HepG2 (cell line): ENCODE data around the gene POC1A. TPM values are rescaled to one million over a fixed set of nuclear protein-coding genes. Genes with fewer than 3 reads are reported as not detected.

Experiments used
- BRCA1 ChIP-seq: sonication (generic); formaldehyde crosslinking; IDR thresholded peaks from 2 replicates; pipeline ENCODE4 v1.4.0; 2020; ENCODE audit warnings: missing genetic modification reagents
- FOXJ3 ChIP-seq: sonication (generic); formaldehyde crosslinking; IDR thresholded peaks from 2 replicates; pipeline ENCODE4 v1.4.0; 2020; ENCODE audit warnings: missing genetic modification reagents, mild to moderate bottlenecking, borderline replicate concordance
- FOXP1 ChIP-seq, 2 experiments: fragments of 450-650 bp in 1 of 2; IDR thresholded peaks; 2 replicates each; pipeline ENCODE4 v1.6.1; 2017 to 2018; ENCODE audit warnings: antibody characterized with exemption in 1 of 2
- HINFP ChIP-seq: sonication (generic); formaldehyde crosslinking; IDR thresholded peaks from 2 replicates; pipeline ENCODE4 v1.4.0; 2020; ENCODE audit warnings: low read depth, mild to moderate bottlenecking, missing genetic modification reagents
- HNRNPL ChIP-seq: fragments of 200-400 bp; formaldehyde crosslinking; IDR thresholded peaks from 2 replicates; pipeline ENCODE4 v1.6.1; 2017; ENCODE audit warnings: mild to moderate bottlenecking, low read depth, low read length
- NONO ChIP-seq, 2 experiments: fragments of 450-650 bp in 1 of 2; sonication (generic) in 1 of 2; formaldehyde crosslinking in 1 of 2; IDR thresholded peaks in 1 of 2; conservative IDR thresholded peaks in 1 of 2; 2 replicates each; pipeline versions ENCODE4 v1.6.1 to v1.8.0; 2017 to 2022; ENCODE audit warnings: mild to moderate bottlenecking in 1 of 2, missing genetic modification reagents in 1 of 2, moderate library complexity in 1 of 2
- PITX1 ChIP-seq: sonication (generic); formaldehyde crosslinking; IDR thresholded peaks from 2 replicates; pipeline ENCODE4 v1.5.1; 2020; ENCODE audit warnings: mild to moderate bottlenecking, missing genetic modification reagents
- RCOR2 ChIP-seq: IDR thresholded peaks from 2 replicates; pipeline ENCODE4 v1.6.1; 2016; ENCODE audit warnings: missing biosample characterization, missing genetic modification reagents
- SP5 ChIP-seq: IDR thresholded peaks from 2 replicates; pipeline ENCODE4 v1.6.1; 2016; ENCODE audit warnings: low read depth, borderline replicate concordance
- TEAD3 ChIP-seq: optimal IDR thresholded peaks from 2 replicates; pipeline ENCODE3; 2016; ENCODE audit warnings: borderline replicate concordance
- ZBTB20 ChIP-seq: sonication (generic); formaldehyde crosslinking; IDR thresholded peaks from 2 replicates; pipeline ENCODE4 v1.8.1; 2023; ENCODE audit warnings: missing genetic modification reagents, low read depth, mild to moderate bottlenecking, borderline replicate concordance
- ZFX ChIP-seq: sonication (generic); formaldehyde crosslinking; IDR thresholded peaks from 2 replicates; pipeline ENCODE4 v1.4.0; 2020; ENCODE audit warnings: mild to moderate bottlenecking, low read depth, missing genetic modification reagents, moderate library complexity
- ZNF264 ChIP-seq: sonication (generic); formaldehyde crosslinking; IDR thresholded peaks from 2 replicates; pipeline ENCODE4 v1.4.0; 2020; ENCODE audit warnings: missing genetic modification reagents
- ZNF672 ChIP-seq: sonication (generic); formaldehyde crosslinking; IDR thresholded peaks from 2 replicates; pipeline ENCODE4 v1.8.1; 2022; ENCODE audit warnings: missing genetic modification reagents
- ZNF709 ChIP-seq: sonication (generic); formaldehyde crosslinking; IDR thresholded peaks from 2 replicates; pipeline ENCODE4 v1.5.0; 2020; ENCODE audit warnings: mild to moderate bottlenecking, missing genetic modification reagents
- ZNF749 ChIP-seq: sonication (generic); formaldehyde crosslinking; IDR thresholded peaks from 2 replicates; pipeline ENCODE4 v1.8.0; 2022; ENCODE audit warnings: mild to moderate bottlenecking, missing genetic modification reagents, moderate library complexity, borderline replicate concordance
- ZNF788 ChIP-seq: sonication (generic); formaldehyde crosslinking; IDR thresholded peaks from 2 replicates; pipeline ENCODE4 v1.5.0; 2020; ENCODE audit warnings: mild to moderate bottlenecking, missing genetic modification reagents, borderline replicate concordance
- polyA plus RNA-seq, 8 experiments: library from polyadenylated mRNA; depleted of rRNA in 3 of 8; stranded (reverse) in 7 of 8; unstranded in 1 of 8; fragments of >200 nt; fragmentation: Illumina TruSeq in 4 of 8; extraction: Trizol in 4 of 8; gene quantifications; 2 replicates each; pipeline versions ENCODE4 v1.2.1 to v1.2.3, GENCODE V29; 2011 to 2016; ENCODE audit warnings: low read depth in 4 of 8, missing spikeins in 1 of 8, mixed read lengths in 1 of 8; ENCODE audit not compliant: insufficient read depth in 1 of 8
- total RNA-seq, 5 experiments: library from RNA; depleted of rRNA; stranded (reverse); fragments of >200 nt; fragmentation: Illumina TruSeq; extraction: Trizol; gene quantifications; 2 replicates each; pipeline ENCODE4 v1.2.3, GENCODE V29; 2016; ENCODE audit warnings: low read depth in 1 of 5
- TF ChIP-seq, protein P1 (sequence below): sonication (generic); formaldehyde crosslinking; IDR thresholded peaks from 2 replicates; pipeline ENCODE4 v1.5.1; 2020; ENCODE audit warnings: mild to moderate bottlenecking, moderate library complexity, missing genetic modification reagents
- TF ChIP-seq, protein P2 (sequence below): sonication (generic); formaldehyde crosslinking; IDR thresholded peaks from 2 replicates; pipeline ENCODE4 v1.4.0; 2020; ENCODE audit warnings: mild to moderate bottlenecking, low read depth, missing genetic modification reagents
- TF ChIP-seq, protein P3 (sequence below): sonication (generic); formaldehyde crosslinking; conservative IDR thresholded peaks from 2 replicates; pipeline ENCODE4 v1.8.1; 2023; ENCODE audit warnings: missing genetic modification reagents
- TF ChIP-seq, protein P4 (sequence below): sonication (generic); formaldehyde crosslinking; IDR thresholded peaks from 2 replicates; pipeline ENCODE4 v1.4.0; 2020; ENCODE audit warnings: missing genetic modification reagents, low read depth, mild to moderate bottlenecking, borderline replicate concordance

Gene POC1A
- total and polyA plus RNA-seq, 2 of the 13 experiments (the other 11 are each of a cell fraction or from before 2014, with no cell fraction given): 14.6 to 20.0 TPM

- TF ChIP-seq HINFP (CRISPR knock-in tag): peak; percentile 53; the same call in 1 of the 2 replicates
- TF ChIP-seq, protein P1, sequence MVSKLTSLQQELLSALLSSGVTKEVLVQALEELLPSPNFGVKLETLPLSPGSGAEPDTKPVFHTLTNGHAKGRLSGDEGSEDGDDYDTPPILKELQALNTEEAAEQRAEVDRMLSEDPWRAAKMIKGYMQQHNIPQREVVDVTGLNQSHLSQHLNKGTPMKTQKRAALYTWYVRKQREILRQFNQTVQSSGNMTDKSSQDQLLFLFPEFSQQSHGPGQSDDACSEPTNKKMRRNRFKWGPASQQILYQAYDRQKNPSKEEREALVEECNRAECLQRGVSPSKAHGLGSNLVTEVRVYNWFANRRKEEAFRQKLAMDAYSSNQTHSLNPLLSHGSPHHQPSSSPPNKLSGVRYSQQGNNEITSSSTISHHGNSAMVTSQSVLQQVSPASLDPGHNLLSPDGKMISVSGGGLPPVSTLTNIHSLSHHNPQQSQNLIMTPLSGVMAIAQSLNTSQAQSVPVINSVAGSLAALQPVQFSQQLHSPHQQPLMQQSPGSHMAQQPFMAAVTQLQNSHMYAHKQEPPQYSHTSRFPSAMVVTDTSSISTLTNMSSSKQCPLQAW (CRISPR knock-in tag): 0 out of 2 replicates have a peak, but pooled peaks have one; percentile 47
- TF ChIP-seq ZFX: peak; percentile 79
- TF ChIP-seq ZNF709: no peak
- peak; percentile 20; the same call in 1 of the 2 replicates for TF ChIP-seq ZBTB20 (CRISPR knock-in tag)
- no peak for TF ChIP-seq ZNF264 (CRISPR knock-in tag)
- no peak for TF ChIP-seq NONO (IDR thresholded peaks at IDR 0.05)
- TF ChIP-seq NONO (CRISPR knock-in tag; conservative IDR thresholded peaks at IDR 0.05): peak; percentile 18; the same call in 1 of the 2 replicates
- no peak for TF ChIP-seq ZNF749 (CRISPR knock-in tag)
- TF ChIP-seq TEAD3: peak; percentile 94
- 0 out of 2 replicates have a peak, but pooled peaks have one; percentile 14 for TF ChIP-seq RCOR2 (CRISPR knock-in tag)
- TF ChIP-seq FOXP1 (IDR thresholded peaks at IDR 0.05): peak; percentile 9; the same call in 1 of the 2 replicates
- peak; percentile 64 for TF ChIP-seq FOXP1 (CRISPR knock-in tag; IDR thresholded peaks at IDR 0.05)
- TF ChIP-seq ZNF672 (CRISPR knock-in tag): no peak
- no peak for TF ChIP-seq BRCA1 (CRISPR knock-in tag)
- TF ChIP-seq, protein P2, sequence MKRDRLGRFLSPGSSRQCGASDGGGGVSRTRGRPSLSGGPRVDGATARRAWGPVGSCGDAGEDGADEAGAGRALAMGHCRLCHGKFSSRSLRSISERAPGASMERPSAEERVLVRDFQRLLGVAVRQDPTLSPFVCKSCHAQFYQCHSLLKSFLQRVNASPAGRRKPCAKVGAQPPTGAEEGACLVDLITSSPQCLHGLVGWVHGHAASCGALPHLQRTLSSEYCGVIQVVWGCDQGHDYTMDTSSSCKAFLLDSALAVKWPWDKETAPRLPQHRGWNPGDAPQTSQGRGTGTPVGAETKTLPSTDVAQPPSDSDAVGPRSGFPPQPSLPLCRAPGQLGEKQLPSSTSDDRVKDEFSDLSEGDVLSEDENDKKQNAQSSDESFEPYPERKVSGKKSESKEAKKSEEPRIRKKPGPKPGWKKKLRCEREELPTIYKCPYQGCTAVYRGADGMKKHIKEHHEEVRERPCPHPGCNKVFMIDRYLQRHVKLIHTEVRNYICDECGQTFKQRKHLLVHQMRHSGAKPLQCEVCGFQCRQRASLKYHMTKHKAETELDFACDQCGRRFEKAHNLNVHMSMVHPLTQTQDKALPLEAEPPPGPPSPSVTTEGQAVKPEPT (CRISPR knock-in tag): peak; percentile 14; the same call in 1 of the 2 replicates
- TF ChIP-seq ZNF788 (CRISPR knock-in tag): peak; percentile 86; the same call in 1 of the 2 replicates
- peak; percentile 42; the same call in 1 of the 2 replicates for TF ChIP-seq PITX1 (CRISPR knock-in tag)
- TF ChIP-seq, protein P3, sequence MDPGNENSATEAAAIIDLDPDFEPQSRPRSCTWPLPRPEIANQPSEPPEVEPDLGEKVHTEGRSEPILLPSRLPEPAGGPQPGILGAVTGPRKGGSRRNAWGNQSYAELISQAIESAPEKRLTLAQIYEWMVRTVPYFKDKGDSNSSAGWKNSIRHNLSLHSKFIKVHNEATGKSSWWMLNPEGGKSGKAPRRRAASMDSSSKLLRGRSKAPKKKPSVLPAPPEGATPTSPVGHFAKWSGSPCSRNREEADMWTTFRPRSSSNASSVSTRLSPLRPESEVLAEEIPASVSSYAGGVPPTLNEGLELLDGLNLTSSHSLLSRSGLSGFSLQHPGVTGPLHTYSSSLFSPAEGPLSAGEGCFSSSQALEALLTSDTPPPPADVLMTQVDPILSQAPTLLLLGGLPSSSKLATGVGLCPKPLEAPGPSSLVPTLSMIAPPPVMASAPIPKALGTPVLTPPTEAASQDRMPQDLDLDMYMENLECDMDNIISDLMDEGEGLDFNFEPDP: 0 out of 2 replicates have a peak, but pooled peaks have one; percentile 65
- TF ChIP-seq HNRNPL: peak; percentile 95
- TF ChIP-seq SP5 (CRISPR knock-in tag): peak; percentile 62; the same call in 1 of the 2 replicates
- TF ChIP-seq, protein P4, sequence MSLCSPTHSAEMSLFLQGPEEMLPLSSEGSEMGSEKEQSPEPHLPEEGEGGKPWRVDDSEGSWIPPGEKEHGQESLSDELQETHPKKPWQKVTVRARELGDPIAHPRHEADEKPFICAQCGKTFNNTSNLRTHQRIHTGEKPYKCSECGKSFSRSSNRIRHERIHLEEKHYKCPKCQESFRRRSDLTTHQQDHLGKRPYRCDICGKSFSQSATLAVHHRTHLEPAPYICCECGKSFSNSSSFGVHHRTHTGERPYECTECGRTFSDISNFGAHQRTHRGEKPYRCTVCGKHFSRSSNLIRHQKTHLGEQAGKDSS (CRISPR knock-in tag): no peak
- peak; percentile 69; the same call in 1 of the 2 replicates for TF ChIP-seq FOXJ3 (CRISPR knock-in tag)
Observed at GRCh38 chr3:52176951-52177700, 22.9 kb upstream of the POC1A start (continued).
